Measurements from ENCODE around the gene EPB41.

The EPB41 gene

GRCh38 chr1:28894785-28895184, 19.6 kb upstream of the EPB41 start:
- TF ChIP-seq BHLHE40 (IDR thresholded peaks at IDR 0.05; ENCODE audit: borderline replicate concordance), result no peak
- TF ChIP-seq FOXK2 (IDR thresholded peaks at IDR 0.05), result no peak
- no peak for TF ChIP-seq SUZ12 (IDR thresholded peaks at IDR 0.05)
- TF ChIP-seq FOXA1 (IDR thresholded peaks at IDR 0.05), result no peak
- no peak for TF ChIP-seq ELF4 (IDR thresholded peaks at IDR 0.05)
- TF ChIP-seq LEF1 (IDR thresholded peaks at IDR 0.05; ENCODE audit: borderline replicate concordance), result no peak
- TF ChIP-seq PKNOX1 (IDR thresholded peaks at IDR 0.05), result no peak
- TF ChIP-seq ARNT (IDR thresholded peaks at IDR 0.05), result no peak
- no peak for TF ChIP-seq FOXM1 (IDR thresholded peaks at IDR 0.05; ENCODE audit: borderline replicate concordance)
- no peak for TF ChIP-seq CTBP1 (IDR thresholded peaks at IDR 0.05; ENCODE audit: borderline replicate concordance)
- CTCF ChIA-PET, result interaction anchor here (0.5 to 1.0 kb wide), 2 partner anchors 9 to 102 kb away, joined by 3 read pairs; no protein-coding TSS in a partner anchor
- DNase-seq (ENCODE audit: extremely low spot score), result no peak
- POLR2A ChIA-PET, result interaction anchor here (1.6 kb wide), 1 partner anchor 19 kb away, joined by 5 read pairs; the partner anchor contains the start of gene EPB41

GRCh38 chr1:28895896-28896608, 18.3 kb upstream of the EPB41 start:
- TF ChIP-seq LEF1 (IDR thresholded peaks at IDR 0.05; ENCODE audit: borderline replicate concordance) (no peak), NFRKB (IDR thresholded peaks at IDR 0.05) (no peak), HDGF (IDR thresholded peaks at IDR 0.05; ENCODE audit: borderline replicate concordance) (no peak), FOXM1 (IDR thresholded peaks at IDR 0.05; ENCODE audit: borderline replicate concordance) (no peak), ELF4 (IDR thresholded peaks at IDR 0.05) (no peak), CTBP1 (IDR thresholded peaks at IDR 0.05; ENCODE audit: borderline replicate concordance) (no peak), FOXK2 (IDR thresholded peaks at IDR 0.05) (no peak), BHLHE40 (IDR thresholded peaks at IDR 0.05; ENCODE audit: borderline replicate concordance) (no peak), SP1 (IDR thresholded peaks at IDR 0.05) (no peak), TARDBP (IDR thresholded peaks at IDR 0.05) (no peak), FOXA1 (IDR thresholded peaks at IDR 0.05) (no peak), PKNOX1 (IDR thresholded peaks at IDR 0.05) (no peak), L3MBTL2 (conservative IDR thresholded peaks at IDR 0.05) (no peak), ARNT (IDR thresholded peaks at IDR 0.05) (no peak), ZNF384 (IDR thresholded peaks at IDR 0.05) (no peak)
- POLR2A ChIA-PET, result interaction anchor here (1.6 kb wide), 1 partner anchor 18 kb away, joined by 5 read pairs; the partner anchor contains the start of gene EPB41
- no peak for DNase-seq (ENCODE audit: extremely low spot score)
- CTCF ChIA-PET, result no interaction called here

GRCh38 chr1:28896609-28896986, 17.8 kb upstream of the EPB41 start:
- ChIA-PET POLR2A (interaction anchor here (0.9 to 1.1 kb wide), 2 partner anchors 18 to 285 kb away, joined by 3 to 4 read pairs; partner anchors contain the start of genes EPB41 and SRSF4), CTCF (no interaction called here)
- DNase-seq (ENCODE audit: extremely low spot score), result no peak
- TF ChIP-seq PKNOX1 (IDR thresholded peaks at IDR 0.05) (no peak), LEF1 (IDR thresholded peaks at IDR 0.05; ENCODE audit: borderline replicate concordance) (no peak), SP1 (IDR thresholded peaks at IDR 0.05) (no peak), ZNF384 (IDR thresholded peaks at IDR 0.05) (no peak), CTBP1 (IDR thresholded peaks at IDR 0.05; ENCODE audit: borderline replicate concordance) (no peak), FOXA1 (IDR thresholded peaks at IDR 0.05) (no peak)

- ChIA-PET CTCF (interaction anchor here (1.5 kb wide), 1 partner anchor 20 kb away, joined by 3 read pairs; no protein-coding TSS in a partner anchor), POLR2A (interaction anchor here (1.3 kb wide), 1 partner anchor 16 kb away, joined by 4 read pairs; the partner anchor contains the start of gene EPB41)
- DNase-seq (ENCODE audit: extremely low spot score), result no peak
- TF ChIP-seq ARNT (IDR thresholded peaks at IDR 0.05) (no peak), TARDBP (IDR thresholded peaks at IDR 0.05) (no peak), NFRKB (IDR thresholded peaks at IDR 0.05) (no peak), PKNOX1 (IDR thresholded peaks at IDR 0.05) (no peak), LEF1 (IDR thresholded peaks at IDR 0.05; ENCODE audit: borderline replicate concordance) (no peak), L3MBTL2 (conservative IDR thresholded peaks at IDR 0.05) (no peak)
Observed at GRCh38 chr1:28897789-28898188, 16.6 kb upstream of the EPB41 start.

GRCh38 chr1:28898405-28898881, 15.9 kb upstream of the EPB41 start:
- DNase-seq (ENCODE audit: extremely low spot score), result no peak
- ChIA-PET POLR2A (interaction anchor here (1.3 kb wide), 1 partner anchor 16 kb away, joined by 4 read pairs; the partner anchor contains the start of gene EPB41), CTCF (interaction anchor here (1.5 kb wide), 1 partner anchor 21 kb away, joined by 3 read pairs; no protein-coding TSS in a partner anchor)
- TF ChIP-seq FOXM1 (IDR thresholded peaks at IDR 0.05; ENCODE audit: borderline replicate concordance) (no peak), FOXK2 (IDR thresholded peaks at IDR 0.05) (no peak), SUZ12 (IDR thresholded peaks at IDR 0.05) (no peak), FOXA1 (IDR thresholded peaks at IDR 0.05) (no peak), TARDBP (IDR thresholded peaks at IDR 0.05) (no peak), L3MBTL2 (conservative IDR thresholded peaks at IDR 0.05) (no peak)
